GM06990 (cell line): ENCODE data around the gene YAP1.

Experiments
- DNase-seq: peaks from one replicate; pipeline ENCODE4 v3.0.0-alpha.2; 2011; ENCODE audit not compliant: insufficient read length; ENCODE audit errors: extremely low read depth
- H3K27me3 ChIP-seq: replicated peaks from 2 replicates; pipeline ENCODE4 v1.6.0; 2011; ENCODE audit warnings: low read length; ENCODE audit not compliant: control insufficient read depth, insufficient read depth
- H3K36me3 ChIP-seq: 2 replicates; pipeline ENCODE4 v1.5.1; 2011; ENCODE audit warnings: low read length; ENCODE audit not compliant: control insufficient read depth, insufficient read depth
- H3K4me3 ChIP-seq: replicated peaks from 2 replicates; pipeline ENCODE4 v1.5.1; 2011; ENCODE audit warnings: low read depth, mild to moderate bottlenecking, control low read depth, low read length
- CTCF ChIP-seq: IDR thresholded peaks from 2 replicates; pipeline ENCODE4 v1.5.1; 2011; ENCODE audit warnings: low read length, control low read depth, mild to moderate bottlenecking, inconsistent platforms; ENCODE audit not compliant: insufficient read depth, poor library complexity, severe bottlenecking

The YAP1 gene

GRCh38 chr11:102229510-102230123 lies 119.4 kb downstream of the YAP1 start:
- DNase-seq = no peak
- no peak overlapping the region for H3K4me3 ChIP-seq
- H3K36me3 ChIP-seq = no peaks in the 10 kb centered on the region
- H3K27me3 ChIP-seq = peaks cover 1% of the 10 kb centered on the region
- no peak for TF ChIP-seq CTCF

GRCh38 chr11:102230186-102230585 lies 119.9 kb downstream of the YAP1 start:
- no peak for DNase-seq
- Histone ChIP-seq H3K36me3 (no peaks in the 10 kb centered on the region), H3K27me3 (peaks cover 1% of the 10 kb centered on the region), H3K4me3 (no peak overlapping the region)
- TF ChIP-seq CTCF = no peak

GRCh38 chr11:102230911-102231310 lies 120.7 kb downstream of the YAP1 start:
- H3K4me3 ChIP-seq = no peak overlapping the region
- no peaks in the 10 kb centered on the region for H3K36me3 ChIP-seq
- peaks cover 1% of the 10 kb centered on the region for H3K27me3 ChIP-seq
- no peak for TF ChIP-seq CTCF
- DNase-seq = no peak

GRCh38 chr11:102234779-102235439 lies 124.7 kb downstream of the YAP1 start:
- no peak for TF ChIP-seq CTCF
- Histone ChIP-seq H3K36me3 (no peaks in the 10 kb centered on the region), H3K27me3 (peaks cover 1% of the 10 kb centered on the region), H3K4me3 (no peak overlapping the region)
- DNase-seq = no peak

GRCh38 chr11:102237096-102237735 lies 127.0 kb downstream of the YAP1 start:
- Histone ChIP-seq H3K4me3 (no peak overlapping the region), H3K36me3 (no peaks in the 10 kb centered on the region), H3K27me3 (peaks cover 1% of the 10 kb centered on the region)
- no peak for TF ChIP-seq CTCF
- DNase-seq = no peak
